Raji (cell line): ENCODE results near the gene IRF2BP2.

Experiments
- POLR2A ChIP-seq: IDR thresholded peaks from 2 replicates; pipeline ENCODE4 v1.6.1; 2011; ENCODE audit warnings: low read depth, low read length, control low read depth; ENCODE audit not compliant: insufficient read depth

Gene IRF2BP2

GRCh38 chr1:234643111-234643849 is 33.3 kb upstream of the IRF2BP2 start:
- no peak for TF ChIP-seq POLR2A

- no peak for TF ChIP-seq POLR2A
Measured at GRCh38 chr1:234642428-234642827, 32.5 kb upstream of the IRF2BP2 start.

GRCh38 chr1:234639961-234640360 is 30.0 kb upstream of the IRF2BP2 start:
- TF ChIP-seq POLR2A = no peak

GRCh38 chr1:234638832-234639799 is 29.1 kb upstream of the IRF2BP2 start:
- TF ChIP-seq POLR2A = no peak

- TF ChIP-seq POLR2A = no peak
Measured at GRCh38 chr1:234634387-234634786, 24.4 kb upstream of the IRF2BP2 start.

GRCh38 chr1:234633246-234634003 is 23.4 kb upstream of the IRF2BP2 start:
- TF ChIP-seq POLR2A = no peak

GRCh38 chr1:234632225-234632624 is 22.2 kb upstream of the IRF2BP2 start:
- no peak for TF ChIP-seq POLR2A

GRCh38 chr1:234631721-234632125 is 21.7 kb upstream of the IRF2BP2 start:
- TF ChIP-seq POLR2A = no peak

- TF ChIP-seq POLR2A = no peak
Measured at GRCh38 chr1:234629026-234629425, 19.0 kb upstream of the IRF2BP2 start.

GRCh38 chr1:234628089-234628488 is 18.1 kb upstream of the IRF2BP2 start:
- TF ChIP-seq POLR2A = no peak

GRCh38 chr1:234627009-234627950 is 17.3 kb upstream of the IRF2BP2 start:
- no peak for TF ChIP-seq POLR2A

GRCh38 chr1:234626391-234626790 is 16.4 kb upstream of the IRF2BP2 start:
- no peak for TF ChIP-seq POLR2A

GRCh38 chr1:234624724-234625117 is 14.7 kb upstream of the IRF2BP2 start:
- no peak for TF ChIP-seq POLR2A

GRCh38 chr1:234621657-234622335 is 11.8 kb upstream of the IRF2BP2 start:
- no peak for TF ChIP-seq POLR2A
